AG04449 (cell line): ENCODE measurements around the gene CRACR2A.

Source experiments
- CTCF ChIA-PET: fragments of 350-600 bp; formaldehyde crosslinking; extraction: SDS; loops from one replicate; lab custom pipeline; 2021; ENCODE audit warnings: antibody characterized with exemption; lab: Yijun Ruan, JAX
- POLR2A ChIA-PET: fragments of 400-600, 350-600 bp; formaldehyde crosslinking; extraction: SDS; loops from one replicate; lab custom pipeline; 2020; ENCODE audit warnings: antibody characterized with exemption, inconsistent platforms; lab: Yijun Ruan, JAX
- DNase-seq: peaks from one replicate; pipeline ENCODE4 v3.0.0-alpha.2; 2010; ENCODE audit warnings: low read depth, low spot score
- H3K4me3 ChIP-seq: 2 replicates; pipeline ENCODE4 v1.5.1; 2011; ENCODE audit warnings: low read depth, mild to moderate bottlenecking, control low read depth, low read length
- TF ChIP-seq, protein P1 (sequence below): IDR thresholded peaks from one replicate; pipeline ENCODE4 v1.5.1; 2011; ENCODE audit warnings: mild to moderate bottlenecking, moderate library complexity, low read length, control low read depth, inconsistent platforms; ENCODE audit not compliant: insufficient read depth; ENCODE audit errors: missing control alignments

Gene CRACR2A

DNA sequence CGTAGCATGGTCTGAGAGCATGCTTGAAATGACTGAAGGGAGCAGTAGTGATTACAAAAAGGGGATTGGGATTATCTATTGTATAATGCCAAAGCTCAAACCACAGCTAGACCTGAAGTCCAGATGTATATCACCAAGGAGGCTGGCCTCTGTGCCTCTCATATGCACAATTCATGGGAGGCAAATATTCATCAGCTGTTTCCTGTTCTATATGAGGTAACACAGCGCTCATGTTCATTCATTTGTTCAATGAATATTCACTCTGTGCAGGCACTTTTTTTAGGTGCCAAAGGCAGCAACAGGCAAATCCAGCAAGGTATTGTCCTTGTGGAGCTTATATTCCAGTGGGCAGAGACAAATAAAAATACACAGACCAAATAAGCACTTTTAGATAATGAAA lies 39.0 kb downstream of the CRACR2A start:
- TF ChIP-seq, protein P1, sequence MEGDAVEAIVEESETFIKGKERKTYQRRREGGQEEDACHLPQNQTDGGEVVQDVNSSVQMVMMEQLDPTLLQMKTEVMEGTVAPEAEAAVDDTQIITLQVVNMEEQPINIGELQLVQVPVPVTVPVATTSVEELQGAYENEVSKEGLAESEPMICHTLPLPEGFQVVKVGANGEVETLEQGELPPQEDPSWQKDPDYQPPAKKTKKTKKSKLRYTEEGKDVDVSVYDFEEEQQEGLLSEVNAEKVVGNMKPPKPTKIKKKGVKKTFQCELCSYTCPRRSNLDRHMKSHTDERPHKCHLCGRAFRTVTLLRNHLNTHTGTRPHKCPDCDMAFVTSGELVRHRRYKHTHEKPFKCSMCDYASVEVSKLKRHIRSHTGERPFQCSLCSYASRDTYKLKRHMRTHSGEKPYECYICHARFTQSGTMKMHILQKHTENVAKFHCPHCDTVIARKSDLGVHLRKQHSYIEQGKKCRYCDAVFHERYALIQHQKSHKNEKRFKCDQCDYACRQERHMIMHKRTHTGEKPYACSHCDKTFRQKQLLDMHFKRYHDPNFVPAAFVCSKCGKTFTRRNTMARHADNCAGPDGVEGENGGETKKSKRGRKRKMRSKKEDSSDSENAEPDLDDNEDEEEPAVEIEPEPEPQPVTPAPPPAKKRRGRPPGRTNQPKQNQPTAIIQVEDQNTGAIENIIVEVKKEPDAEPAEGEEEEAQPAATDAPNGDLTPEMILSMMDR = no peak

DNA sequence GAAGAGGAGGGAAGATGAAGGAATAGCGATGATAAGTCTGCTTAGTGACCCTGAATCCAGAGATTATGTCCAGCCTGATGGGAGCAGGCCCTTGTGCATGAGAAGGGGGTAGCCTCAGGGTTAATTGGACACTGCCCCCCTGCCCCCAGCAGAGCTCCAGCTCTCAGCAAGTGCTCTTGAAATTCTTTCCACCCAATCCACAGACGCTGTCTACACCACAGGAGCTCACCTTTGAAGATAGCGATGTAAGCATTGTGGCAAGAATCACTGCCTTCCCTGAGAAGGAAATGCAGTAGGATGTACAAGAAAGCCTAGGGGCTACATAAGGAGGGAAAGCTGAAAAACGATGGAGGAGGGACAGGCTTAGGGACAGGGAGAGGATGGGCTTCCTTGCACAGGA lies 39.4 kb downstream of the CRACR2A start:
- ChIA-PET POLR2A (no interaction called here), CTCF (interaction anchor here (0.9 kb wide), 1 partner anchor 564 kb away, joined by 3 read pairs; no protein-coding TSS in a partner anchor)
- TF ChIP-seq, protein P1 = no peak

More for the DNA sequence above, 39.0 kb downstream of the CRACR2A start:
- POLR2A ChIA-PET = no interaction called here
- CTCF ChIA-PET = interaction anchor here (0.9 kb wide), 1 partner anchor 563 kb away, joined by 3 read pairs; no protein-coding TSS in a partner anchor
- no peak overlapping the region for H3K4me3 ChIP-seq
- no peak for DNase-seq

DNA sequence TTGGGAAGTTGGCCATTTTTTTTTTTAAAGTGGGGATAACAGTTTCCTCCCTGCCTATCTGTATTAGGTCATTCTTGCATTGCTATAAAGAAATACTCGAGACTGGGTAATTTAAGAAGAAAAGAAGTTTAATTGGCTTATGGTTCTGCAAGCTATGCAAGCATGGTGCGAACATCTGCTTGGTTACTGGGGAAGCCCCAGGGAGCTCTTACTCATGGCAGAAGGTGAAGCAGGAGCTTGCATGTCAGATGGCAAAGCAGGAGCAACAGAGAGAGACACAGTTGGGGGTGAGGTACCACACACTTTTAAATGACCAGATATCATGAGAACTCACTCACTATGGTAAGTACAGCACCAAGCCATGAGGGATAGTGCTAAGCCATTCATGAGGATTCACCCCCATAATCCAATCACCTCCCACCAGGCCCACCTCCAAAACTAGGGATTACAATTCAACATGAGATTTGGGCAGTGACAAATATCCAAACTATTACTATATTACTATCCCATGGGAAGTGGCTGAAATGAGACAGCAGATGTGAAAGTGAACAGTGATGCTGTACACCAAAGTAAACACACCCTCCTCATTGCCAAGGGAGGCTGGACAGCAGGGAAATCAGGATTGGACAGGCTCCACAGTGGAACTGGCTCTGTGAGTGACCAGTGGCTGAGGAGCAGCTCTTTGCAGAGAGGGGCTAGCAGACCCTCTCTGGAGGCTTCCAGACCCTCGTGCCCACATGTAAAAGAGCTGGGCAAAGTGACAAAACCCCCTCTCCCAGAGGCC lies 40.5 kb downstream of the CRACR2A start:
- POLR2A ChIA-PET = no interaction called here
- TF ChIP-seq, protein P1 = no peak
- H3K4me3 ChIP-seq = no peak overlapping the region
- DNase-seq = no peak
- CTCF ChIA-PET = no interaction called here

More for the DNA sequence above, 39.4 kb downstream of the CRACR2A start:
- H3K4me3 ChIP-seq = no peak overlapping the region
- no peak for DNase-seq

DNA sequence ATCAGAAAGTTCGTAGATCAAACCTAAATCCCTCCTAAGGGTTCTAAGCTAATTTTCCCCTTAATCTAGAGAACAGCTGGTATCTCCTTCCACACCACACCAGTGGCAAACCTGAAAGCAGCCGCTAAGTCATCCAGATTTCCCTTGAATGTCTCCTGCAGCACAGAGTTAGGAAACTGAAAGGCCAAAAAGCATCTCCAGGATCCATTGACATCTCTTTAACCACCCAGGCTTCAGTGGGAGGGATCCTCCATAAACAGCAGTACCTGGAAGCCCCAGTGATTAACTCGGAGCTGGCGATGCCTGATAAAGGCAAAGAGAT lies 47.6 kb downstream of the CRACR2A start:
- DNase-seq = no peak
- H3K4me3 ChIP-seq = no peak overlapping the region
- CTCF ChIA-PET = interaction anchor here (1.6 kb wide), 1 partner anchor 405 kb away, joined by 4 read pairs; no protein-coding TSS in a partner anchor

DNA sequence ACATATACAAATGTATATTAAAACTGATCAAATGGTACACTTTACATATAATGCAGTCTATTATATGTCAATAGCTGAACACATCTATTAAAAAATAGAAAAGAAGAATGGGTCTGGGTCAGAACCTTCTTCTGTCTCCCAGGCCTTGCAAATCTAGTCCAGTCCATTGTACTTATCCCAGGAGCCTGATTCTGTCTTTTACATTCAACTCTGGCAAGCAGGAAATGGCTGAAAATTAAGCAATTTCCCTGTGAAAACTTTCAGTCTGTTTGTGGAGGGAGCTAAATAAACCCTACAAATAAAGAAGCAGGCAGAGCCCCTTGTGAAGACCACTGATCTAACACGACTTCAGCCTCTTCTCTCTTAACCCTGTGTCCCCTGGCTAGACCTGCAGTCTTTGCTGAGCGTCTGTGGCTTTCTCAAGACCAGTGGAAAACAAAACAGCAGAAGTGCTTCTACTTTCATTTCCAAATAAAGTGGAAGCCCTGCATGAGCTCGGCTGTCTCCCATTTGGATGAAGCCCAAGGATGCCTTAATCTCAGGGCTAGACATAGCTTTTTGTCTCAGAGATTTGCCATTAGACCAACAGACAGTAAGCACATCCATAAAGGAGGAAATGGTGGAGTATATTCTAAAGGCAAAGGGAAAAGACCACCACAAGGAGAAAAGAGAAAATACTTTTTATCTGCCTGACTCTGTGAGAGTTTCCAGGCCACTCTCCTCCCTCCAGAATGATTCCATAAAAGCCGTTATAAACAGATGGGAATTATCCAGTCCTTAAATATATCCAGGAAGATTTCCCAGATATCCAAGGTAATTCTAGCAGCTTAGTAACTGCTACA lies 48.2 kb downstream of the CRACR2A start:
- DNase-seq = no peak
- POLR2A ChIA-PET = no interaction called here
- CTCF ChIA-PET = interaction anchor here (1.6 kb wide), 1 partner anchor 404 kb away, joined by 4 read pairs; no protein-coding TSS in a partner anchor

More for the DNA sequence above, 47.6 kb downstream of the CRACR2A start:
- POLR2A ChIA-PET = no interaction called here
- TF ChIP-seq, protein P1 = no peak

More for the DNA sequence above, 48.2 kb downstream of the CRACR2A start:
- H3K4me3 ChIP-seq = no peak overlapping the region
- TF ChIP-seq, protein P1 = no peak
